GM18907 (cell line): Measurements from ENCODE around the gene TMEM63C.
"Not testable (repeated sequence)": the region's sequence is repeated elsewhere in the genome, so short reads cannot be mapped to it uniquely, and the experiment has no call there.

ENCODE experiments used
- ATAC-seq: cut with Tn5 transposase; IDR thresholded peaks from one replicate; pipeline ENCODE4 v1.9.1; 2021; ENCODE audit warnings: mild to moderate bottlenecking, moderate library complexity; ENCODE audit not compliant: unreplicated experiment

The TMEM63C gene

DNA sequence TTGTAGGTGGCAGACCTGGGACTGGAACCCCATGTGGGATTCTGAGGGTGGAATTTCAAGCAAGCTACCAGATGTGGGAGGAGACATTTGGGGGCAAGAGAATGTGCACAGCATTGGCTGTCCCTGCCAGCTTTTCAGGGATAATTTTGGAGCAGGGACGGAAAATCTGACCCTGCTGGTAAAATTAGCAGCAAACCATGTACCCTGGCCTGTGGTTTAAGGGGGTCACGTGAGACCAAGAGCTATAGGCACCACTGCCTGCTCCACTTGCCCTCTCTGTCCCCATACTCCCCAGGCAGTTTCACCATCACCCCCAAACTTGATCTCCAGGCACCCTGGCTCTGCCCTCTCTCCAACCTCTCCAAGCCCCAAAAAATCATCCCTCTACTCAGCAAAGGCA lies 26.5 kb upstream of the TMEM63C start:
- no peak for ATAC-seq

GRCh38 chr14:77157740-77158139 lies 23.9 kb upstream of the TMEM63C start:
- ATAC-seq, result no peak

- ATAC-seq, result no peak
Observed at GRCh38 chr14:77158175-77158881, 23.3 kb upstream of the TMEM63C start.

DNA sequence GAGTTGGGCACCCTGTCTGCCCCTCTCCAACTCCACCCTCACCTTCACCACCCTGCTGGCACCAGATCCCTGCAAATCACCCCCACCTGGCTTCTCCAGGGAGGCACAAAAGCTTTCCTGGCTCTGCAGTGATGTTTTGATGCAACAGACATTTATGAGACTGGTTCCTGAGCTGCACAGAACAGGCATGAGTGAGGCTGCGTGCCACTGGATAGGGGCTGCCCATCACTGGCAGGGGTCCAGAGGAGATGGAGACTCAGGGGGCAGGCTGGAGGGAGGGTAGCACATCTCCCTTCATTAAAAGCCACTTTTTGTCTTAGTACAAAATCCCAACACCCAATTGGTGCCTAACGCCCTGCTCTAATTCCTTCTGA lies 22.7 kb upstream of the TMEM63C start:
- no peak for ATAC-seq

- no peak for ATAC-seq
Observed at GRCh38 chr14:77161011-77161410, 20.6 kb upstream of the TMEM63C start.

DNA sequence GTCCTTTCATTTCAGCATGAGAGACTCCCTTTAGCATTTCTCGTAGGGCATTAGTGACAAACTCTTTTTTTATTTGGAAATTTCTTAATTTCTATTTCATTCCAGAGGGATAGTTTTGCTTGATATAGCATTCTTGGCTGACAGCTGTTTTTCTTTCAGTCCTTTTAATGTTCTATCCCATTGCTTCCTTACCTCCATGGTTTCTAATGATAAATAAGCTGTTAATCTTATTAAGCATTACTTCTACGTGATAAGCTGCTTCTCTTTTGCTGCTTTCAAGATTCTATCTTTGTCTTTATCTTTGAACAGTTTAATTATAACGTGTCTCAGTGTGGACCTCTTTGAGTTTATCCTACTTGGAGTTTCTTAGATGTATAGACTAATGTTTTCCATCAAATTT lies 11.6 kb upstream of the TMEM63C start:
- ATAC-seq, result no peak

- ATAC-seq, result no peak
Observed at GRCh38 chr14:77172916-77173315, 8.7 kb upstream of the TMEM63C start.

GRCh38 chr14:77173911-77174617 lies 7.5 kb upstream of the TMEM63C start:
- ATAC-seq, result not testable (repeated sequence)

- ATAC-seq, result no peak
Observed at GRCh38 chr14:77175843-77176242, 5.8 kb upstream of the TMEM63C start.

- ATAC-seq, result no peak
Observed at GRCh38 chr14:77177702-77178101, 3.9 kb upstream of the TMEM63C start.

DNA sequence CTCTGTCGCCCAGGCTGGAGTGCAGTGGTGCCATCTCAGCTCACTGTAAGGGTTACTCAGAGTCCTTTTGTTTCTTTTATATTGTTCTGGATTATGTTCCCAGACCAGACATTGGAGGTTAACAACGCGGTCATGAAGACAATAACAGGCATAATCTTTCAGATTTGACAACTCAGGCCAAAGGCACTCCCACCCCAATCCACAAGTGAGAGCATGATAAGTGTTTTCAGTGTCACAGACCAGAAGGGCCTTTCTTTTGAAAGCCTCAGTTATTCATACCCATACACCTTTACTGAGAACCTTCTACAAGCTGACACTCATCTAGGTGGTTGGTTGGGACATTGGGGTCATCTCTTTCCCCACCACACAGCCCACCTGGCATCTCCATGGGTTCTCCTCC lies 2.9 kb upstream of the TMEM63C start:
- no peak for ATAC-seq

GRCh38 chr14:77180726-77181602 lies 634 bp upstream of the TMEM63C start:
- ATAC-seq, result peak; percentile 39

DNA sequence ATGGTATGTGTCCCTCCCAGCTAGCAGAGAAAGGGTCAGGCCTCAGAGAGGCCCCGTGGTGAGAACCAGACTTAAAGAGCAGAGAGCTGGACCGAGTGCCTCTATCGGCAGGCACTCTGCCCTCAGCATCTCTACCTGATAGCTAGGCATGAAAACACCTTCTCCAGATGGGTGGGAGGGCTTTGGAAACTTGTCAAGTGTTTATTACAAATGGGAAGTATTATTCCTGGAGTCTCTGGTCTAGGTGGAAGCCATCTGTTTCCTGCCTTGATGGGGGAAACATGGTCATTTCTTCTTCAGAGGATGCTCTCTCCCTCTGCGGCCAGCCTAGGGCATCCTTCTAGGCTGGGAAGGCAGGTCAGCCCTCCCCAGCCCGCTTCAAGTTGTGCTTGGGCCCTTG lies 2.3 kb downstream of the TMEM63C start:
- no peak for ATAC-seq

- ATAC-seq, result no peak
Observed at GRCh38 chr14:77184396-77185092, 2.9 kb downstream of the TMEM63C start.

GRCh38 chr14:77185093-77185465 lies 3.5 kb downstream of the TMEM63C start:
- ATAC-seq, result no peak

GRCh38 chr14:77186911-77187648 lies 5.5 kb downstream of the TMEM63C start:
- ATAC-seq, result no peak

DNA sequence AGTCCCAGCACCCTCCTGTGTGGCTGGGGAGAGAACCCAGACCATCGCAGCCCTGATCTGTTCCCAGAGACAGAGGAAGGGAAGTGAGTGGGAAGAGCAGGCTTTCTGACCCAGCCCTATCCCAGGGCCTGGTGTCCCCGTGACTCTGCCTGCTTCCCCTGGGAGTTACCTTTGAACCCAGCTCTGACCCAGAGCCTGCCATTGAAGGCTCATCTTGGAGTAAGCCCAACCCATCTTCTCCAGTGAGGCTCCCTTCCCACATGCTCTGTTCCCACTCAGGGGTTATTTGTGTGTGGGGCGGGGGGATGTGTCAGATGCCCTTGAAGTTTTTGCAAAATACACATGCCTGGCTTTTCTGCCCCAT lies 6.0 kb downstream of the TMEM63C start:
- no peak for ATAC-seq

DNA sequence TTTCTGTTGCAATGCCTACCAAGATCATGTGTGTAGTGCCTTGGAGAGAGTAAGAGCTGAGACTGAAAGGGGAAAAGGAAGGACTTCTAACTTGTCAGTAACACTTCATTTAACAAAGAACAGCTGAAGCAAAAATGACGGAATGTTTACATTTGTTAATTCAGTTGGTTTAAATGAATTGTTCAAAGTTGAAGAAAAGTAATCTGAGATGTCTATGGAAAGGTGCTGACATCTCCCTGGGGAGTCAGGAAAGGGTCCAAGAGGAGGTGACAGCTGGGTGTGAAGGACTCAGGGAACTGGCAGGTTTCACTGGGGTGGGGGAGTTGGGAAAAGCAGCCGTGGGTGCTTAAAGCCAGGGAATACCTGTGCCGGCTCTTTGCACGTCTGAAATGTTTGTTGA lies 7.9 kb downstream of the TMEM63C start:
- ATAC-seq, result no peak

- no peak for ATAC-seq
Observed at GRCh38 chr14:77190977-77191376, 9.4 kb downstream of the TMEM63C start.

DNA sequence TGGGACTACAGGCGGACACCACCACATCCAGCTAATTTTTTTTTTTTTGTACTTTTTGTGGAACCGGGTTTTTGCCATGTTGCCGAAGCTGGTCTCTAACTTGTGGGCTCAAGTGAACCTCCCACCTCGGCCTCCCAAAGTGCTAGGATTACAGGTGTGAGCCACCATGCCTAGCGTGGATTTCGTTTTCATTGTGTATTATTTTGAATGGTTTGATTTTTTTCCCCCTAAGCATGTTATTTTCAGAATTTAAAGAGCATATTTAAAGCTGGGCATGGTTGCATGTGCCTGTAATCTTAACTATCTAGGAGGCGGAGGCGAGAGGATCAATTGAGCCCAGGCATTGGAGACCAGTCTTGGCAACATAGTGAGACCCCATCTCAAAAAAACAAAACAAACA lies 13.1 kb downstream of the TMEM63C start:
- ATAC-seq, result no peak

DNA sequence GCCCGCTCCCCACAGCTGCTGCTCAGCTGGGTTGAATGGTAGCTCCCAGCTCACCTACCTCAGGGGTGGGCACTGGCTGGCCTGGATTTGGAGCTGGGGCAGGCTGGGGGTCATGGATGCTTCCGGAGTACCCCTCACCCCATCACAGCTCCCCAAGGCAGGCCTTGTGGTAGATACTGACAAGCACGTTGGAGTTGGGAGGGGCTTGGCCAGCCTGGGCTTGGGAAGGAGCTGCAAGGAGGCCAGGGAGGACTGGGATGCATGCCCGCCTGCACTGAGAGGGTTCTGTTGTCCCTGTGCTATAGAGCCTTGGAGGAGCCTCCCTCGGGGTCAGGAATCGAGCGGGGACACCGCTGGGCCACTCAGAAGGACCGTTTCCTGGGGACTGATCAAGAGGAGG lies 14.2 kb downstream of the TMEM63C start:
- no peak for ATAC-seq
